ENCODE results near the gene ENO3. TPM values are rescaled to one million over a fixed set of nuclear protein-coding genes. Genes with fewer than 3 reads are reported as not detected.
A peak's percentile ranks its signal among the peaks of the same experiment; 100 is the strongest.

Gene ENO3
- total RNA-seq, 4 donors from 2014 or later = 2.8 to 3.7 (median 3.6) TPM; not detected in 1

DNA sequence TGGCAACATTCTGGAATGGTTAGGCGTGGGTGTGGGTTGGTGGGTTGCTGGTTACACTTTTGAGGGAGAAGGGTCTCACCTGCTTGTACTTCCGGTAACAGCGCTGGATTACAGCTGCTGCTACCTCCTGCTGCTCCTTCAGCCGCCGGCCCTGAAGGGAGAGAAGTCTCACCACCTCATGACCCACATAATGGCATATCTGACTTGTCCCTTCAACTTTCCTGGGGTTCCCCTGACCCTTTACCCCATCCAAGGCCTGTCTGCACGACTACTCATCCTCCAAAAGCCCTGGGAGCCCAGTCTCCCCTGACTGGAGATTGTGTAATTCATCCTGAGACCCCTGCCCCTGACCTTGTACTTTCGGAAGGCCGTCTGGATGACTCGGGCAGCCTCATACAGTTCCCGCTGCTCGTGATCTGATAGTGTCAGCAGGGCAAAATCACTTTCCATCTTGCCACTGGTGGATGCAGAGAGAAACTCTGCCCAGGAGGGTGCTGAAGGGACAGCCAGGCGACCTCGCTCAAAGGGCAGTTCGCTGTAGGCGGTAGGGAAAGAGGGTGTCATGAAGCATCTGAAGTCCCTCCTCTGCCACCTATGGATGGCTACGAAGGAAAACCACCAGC is 18.7 kb downstream of the ENO3 start:
- Histone ChIP-seq H3K27ac (peak overlapping the region; percentile 97 to 98), H3K4me3 (no peak overlapping the region), H3K27me3 (no peaks in the 10 kb centered on the region), H3K36me3 (no peaks in the 10 kb centered on the region), H3K9me3 (no peaks in the 10 kb centered on the region), H3K4me1 (peaks cover 7 to 9% of the 10 kb centered on the region in 2 donors)
- intact Hi-C loops (cut with DNase I; ENCODE audit: low total_unique reads) = no loop called here
- no peak for TF ChIP-seq POLR2A (IDR thresholded peaks at IDR 0.05)
- TF ChIP-seq, protein P1, sequence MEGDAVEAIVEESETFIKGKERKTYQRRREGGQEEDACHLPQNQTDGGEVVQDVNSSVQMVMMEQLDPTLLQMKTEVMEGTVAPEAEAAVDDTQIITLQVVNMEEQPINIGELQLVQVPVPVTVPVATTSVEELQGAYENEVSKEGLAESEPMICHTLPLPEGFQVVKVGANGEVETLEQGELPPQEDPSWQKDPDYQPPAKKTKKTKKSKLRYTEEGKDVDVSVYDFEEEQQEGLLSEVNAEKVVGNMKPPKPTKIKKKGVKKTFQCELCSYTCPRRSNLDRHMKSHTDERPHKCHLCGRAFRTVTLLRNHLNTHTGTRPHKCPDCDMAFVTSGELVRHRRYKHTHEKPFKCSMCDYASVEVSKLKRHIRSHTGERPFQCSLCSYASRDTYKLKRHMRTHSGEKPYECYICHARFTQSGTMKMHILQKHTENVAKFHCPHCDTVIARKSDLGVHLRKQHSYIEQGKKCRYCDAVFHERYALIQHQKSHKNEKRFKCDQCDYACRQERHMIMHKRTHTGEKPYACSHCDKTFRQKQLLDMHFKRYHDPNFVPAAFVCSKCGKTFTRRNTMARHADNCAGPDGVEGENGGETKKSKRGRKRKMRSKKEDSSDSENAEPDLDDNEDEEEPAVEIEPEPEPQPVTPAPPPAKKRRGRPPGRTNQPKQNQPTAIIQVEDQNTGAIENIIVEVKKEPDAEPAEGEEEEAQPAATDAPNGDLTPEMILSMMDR (IDR thresholded peaks at IDR 0.05) = no peak
- DNase-seq = no peak

DNA sequence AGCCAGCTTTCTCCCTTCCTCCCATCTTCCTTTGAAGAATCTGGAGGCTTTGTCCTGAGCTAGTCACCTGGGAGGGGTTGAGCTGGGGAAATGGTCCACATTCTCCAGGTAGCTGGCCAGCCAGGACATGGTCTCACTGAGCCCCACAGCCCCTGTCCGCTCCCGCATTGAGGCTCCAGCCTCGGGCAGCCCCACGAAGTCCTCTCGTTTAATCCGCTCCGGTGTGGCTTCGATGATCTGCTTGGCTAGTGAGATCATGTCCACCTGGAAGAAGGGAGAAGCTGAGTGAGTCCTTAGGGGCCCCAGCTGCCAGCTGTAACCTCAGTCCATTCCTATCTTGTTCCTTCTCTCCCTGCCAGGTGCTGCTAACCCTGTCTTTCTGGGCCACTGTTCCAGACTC is 19.4 kb downstream of the ENO3 start:
- Histone ChIP-seq H3K36me3 (no peaks in the 10 kb centered on the region), H3K27me3 (no peaks in the 10 kb centered on the region), H3K4me3 (no peak overlapping the region), H3K27ac (peak overlapping the region; percentile 97 to 98), H3K9me3 (no peaks in the 10 kb centered on the region), H3K4me1 (peaks cover 7 to 9% of the 10 kb centered on the region in 2 donors)
- no peak for DNase-seq
- TF ChIP-seq POLR2A (IDR thresholded peaks at IDR 0.05) = no peak
- intact Hi-C loops (cut with DNase I; ENCODE audit: low total_unique reads) = no loop called here

DNA sequence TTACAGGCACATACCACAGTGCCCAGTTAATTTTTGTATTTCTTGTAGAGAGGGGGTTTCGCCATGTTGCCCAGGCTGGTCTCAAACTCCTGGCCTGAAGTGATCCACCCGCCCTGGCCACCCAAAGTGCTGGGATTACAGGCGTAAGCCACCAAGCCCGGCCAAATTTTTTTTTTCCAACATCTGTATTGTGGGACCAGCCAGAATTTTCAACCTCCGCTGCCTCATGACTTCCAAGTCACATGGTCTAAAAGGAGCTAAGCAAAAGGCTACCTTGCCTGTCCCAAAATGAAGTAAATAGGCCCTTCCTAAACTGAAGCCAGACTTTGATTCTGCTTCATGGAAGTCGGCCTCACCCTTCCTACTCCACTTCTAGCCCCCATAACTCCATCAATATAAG is 20.9 kb downstream of the ENO3 start:
- DNase-seq = peak in 1 of 2 donors; percentile 44
- H3K27ac ChIP-seq = peak overlapping the region; percentile 32 to 44
- TF ChIP-seq POLR2A (IDR thresholded peaks at IDR 0.05) = no peak
- TF ChIP-seq, protein P1 (IDR thresholded peaks at IDR 0.05) = no peak
- H3K9me3 ChIP-seq = no peaks in the 10 kb centered on the region
- no peak overlapping the region for H3K4me3 ChIP-seq
- H3K4me1 ChIP-seq = peaks cover 7 to 9% of the 10 kb centered on the region in 2 donors
- H3K36me3 ChIP-seq = no peaks in the 10 kb centered on the region
- no peaks in the 10 kb centered on the region for H3K27me3 ChIP-seq
- intact Hi-C loops (cut with DNase I; ENCODE audit: low total_unique reads) = no loop called here

DNA sequence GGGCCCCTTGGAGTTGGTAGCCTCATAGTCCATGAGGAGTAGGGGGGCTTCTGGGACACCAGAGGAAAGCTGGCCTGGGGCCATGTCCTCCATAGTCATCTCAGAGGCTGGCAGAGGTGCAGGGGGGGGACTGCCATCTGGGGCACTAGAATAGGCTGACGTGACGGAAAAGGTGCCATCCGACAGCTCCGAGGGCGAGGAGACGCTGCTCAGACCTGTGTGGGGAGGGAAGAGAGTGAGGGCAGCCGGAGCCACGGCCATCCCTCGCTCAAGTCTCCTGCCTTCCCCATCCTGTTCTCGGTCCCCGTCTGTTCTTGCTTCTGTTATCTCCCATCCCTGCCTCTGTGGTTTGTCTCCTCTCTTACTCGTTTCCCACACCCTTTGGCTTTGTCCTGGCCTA is 21.4 kb downstream of the ENO3 start:
- no peak for DNase-seq
- intact Hi-C loops (cut with DNase I; ENCODE audit: low total_unique reads) = no loop called here
- Histone ChIP-seq H3K27ac (peak overlapping the region; percentile 32 to 44), H3K4me1 (peaks cover 7 to 9% of the 10 kb centered on the region in 2 donors), H3K9me3 (no peaks in the 10 kb centered on the region), H3K36me3 (no peaks in the 10 kb centered on the region), H3K27me3 (no peaks in the 10 kb centered on the region), H3K4me3 (no peak overlapping the region)
- no peak for TF ChIP-seq POLR2A (IDR thresholded peaks at IDR 0.05)
- TF ChIP-seq, protein P1 (IDR thresholded peaks at IDR 0.05) = no peak

DNA sequence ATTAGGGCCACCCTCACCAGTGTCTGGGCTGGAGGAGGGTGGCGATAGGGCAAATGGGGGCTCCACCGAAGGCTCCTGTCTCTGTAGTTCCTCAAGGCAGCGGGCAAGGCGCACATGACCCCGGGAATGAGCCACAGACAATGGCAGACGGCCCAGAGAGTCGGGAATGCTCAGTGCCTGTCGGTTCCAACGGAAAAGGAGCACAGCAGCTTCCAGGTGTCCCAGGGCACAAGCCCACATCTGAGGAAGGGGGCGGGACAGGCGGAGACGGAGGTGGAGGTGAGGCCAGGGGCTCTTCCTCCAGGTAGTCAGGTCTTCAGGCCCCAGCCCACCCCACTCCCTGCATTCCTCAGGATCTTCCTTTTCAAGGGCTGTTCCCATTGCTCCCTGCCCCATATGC is 21.8 kb downstream of the ENO3 start:
- Histone ChIP-seq H3K9me3 (no peaks in the 10 kb centered on the region), H3K36me3 (no peaks in the 10 kb centered on the region), H3K4me1 (peaks cover 7 to 9% of the 10 kb centered on the region in 2 donors), H3K27ac (peak overlapping the region; percentile 32 to 44), H3K27me3 (no peaks in the 10 kb centered on the region), H3K4me3 (no peak overlapping the region)
- TF ChIP-seq, protein P1 (IDR thresholded peaks at IDR 0.05) = no peak
- no peak for TF ChIP-seq POLR2A (IDR thresholded peaks at IDR 0.05)
- no peak for DNase-seq
- intact Hi-C loops (cut with DNase I; ENCODE audit: low total_unique reads) = no loop called here
